SU-DHL-6 (cell line): ENCODE measurements around the gene OTOGL.

ENCODE experiments used
- H2AFZ ChIP-seq: fragments of 200-600 bp; sonication (generic); 2 replicates; pipeline ENCODE4 v1.6.1; 2014; ENCODE audit warnings: low read depth, mild to moderate bottlenecking, moderate library complexity, mixed read lengths, antibody characterized with exemption, low read length; ENCODE audit not compliant: severe bottlenecking
- H3F3A ChIP-seq: fragments of 200-600 bp; shearing (Covaris generic); 2 replicates; pipeline ENCODE4 v1.6.0; 2016; ENCODE audit warnings: antibody characterized with exemption, mild to moderate bottlenecking; ENCODE audit not compliant: insufficient read depth
- H3K27ac ChIP-seq: fragments of 200-600 bp; sonication (generic); 2 replicates; pipeline ENCODE4 v1.5.1; 2016; ENCODE audit warnings: low read depth, mild to moderate bottlenecking, low read length, moderate library complexity, mixed read lengths
- H3K27me3 ChIP-seq: fragments of 200-600 bp; sonication (generic), shearing (Covaris generic); 2 replicates; pipeline ENCODE4 v1.6.0; 2014; ENCODE audit warnings: mild to moderate bottlenecking, low read length
- H3K36me3 ChIP-seq: fragments of 200-600 bp; sonication (generic); 2 replicates; pipeline ENCODE4 v1.6.1; 2014; ENCODE audit warnings: mild to moderate bottlenecking, low read length, mixed read lengths
- H3K4me2 ChIP-seq: fragments of 300-600, 200-600 bp; shearing (Covaris generic), sonication (generic); 2 replicates; pipeline ENCODE4 v1.6.0; 2014; ENCODE audit warnings: low read length, low read depth, mild to moderate bottlenecking; ENCODE audit not compliant: poor library complexity, severe bottlenecking
- H3K4me3 ChIP-seq: fragments of 200-600 bp; sonication (generic); 2 replicates; pipeline ENCODE4 v1.5.1; 2014; ENCODE audit warnings: antibody characterized with exemption, low read length, mild to moderate bottlenecking, mixed read lengths; ENCODE audit not compliant: insufficient read depth, poor library complexity, severe bottlenecking
- H3K79me2 ChIP-seq: fragments of 200-600 bp; sonication (generic); 2 replicates; pipeline ENCODE4 v1.6.1; 2014; ENCODE audit warnings: mild to moderate bottlenecking, low read length, moderate library complexity; ENCODE audit not compliant: insufficient read depth
- H3K9ac ChIP-seq: fragments of 200-600 bp; sonication (generic); 2 replicates; pipeline ENCODE4 v1.7.0; 2014; ENCODE audit warnings: mild to moderate bottlenecking, low read length
- H3K9me2 ChIP-seq: fragments of 200-600 bp; sonication (generic); replicated peaks from 2 replicates; pipeline ENCODE4 v1.6.1; 2014; ENCODE audit warnings: low read length; ENCODE audit not compliant: insufficient read depth
- H3K9me3 ChIP-seq: fragments of 200-600 bp; sonication (generic); 2 replicates; pipeline ENCODE4 v1.6.1; 2014; ENCODE audit warnings: low read length, mixed read lengths; ENCODE audit not compliant: insufficient read depth
- H4K20me1 ChIP-seq: fragments of 200-600 bp; sonication (generic); 2 replicates; pipeline ENCODE4 v1.6.1; 2014; ENCODE audit warnings: low read depth, mild to moderate bottlenecking, antibody characterized with exemption, low read length, moderate library complexity, mixed read lengths
- EZH2phosphoT487 ChIP-seq: fragments of 200-600 bp; sonication (generic), shearing (Covaris generic); conservative IDR thresholded peaks from 2 replicates; pipeline ENCODE4 v1.6.1; 2018; ENCODE audit warnings: mild to moderate bottlenecking, antibody characterized with exemption, low read length, moderate library complexity, mixed read lengths
- TF ChIP-seq, protein P1 (sequence below): fragments of 200-600 bp; sonication (generic); IDR thresholded peaks from one replicate; pipeline ENCODE4 v1.5.1; 2017; ENCODE audit warnings: antibody characterized with exemption, mild to moderate bottlenecking, low read length, moderate library complexity; ENCODE audit not compliant: insufficient read depth, poor library complexity, severe bottlenecking

The OTOGL gene

DNA sequence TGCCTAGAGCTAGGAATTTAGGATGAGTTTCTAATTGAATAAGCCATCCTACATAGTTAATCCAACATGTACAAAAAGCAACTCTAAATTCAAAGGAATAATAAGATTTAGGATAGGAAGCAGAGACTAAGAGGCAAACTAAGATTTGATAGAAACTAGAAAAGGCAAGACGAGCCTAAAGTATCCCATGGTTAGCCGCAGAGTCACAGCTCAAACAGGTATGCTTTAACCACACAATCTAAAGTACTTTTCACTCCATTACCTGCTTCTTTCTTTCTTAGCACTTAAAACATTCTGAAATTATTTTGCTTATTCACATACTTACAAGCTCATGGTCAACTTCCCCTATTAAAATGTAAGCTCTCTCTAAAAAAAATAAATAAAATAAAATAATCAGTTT is 51.8 kb downstream of the OTOGL start:
- TF ChIP-seq, protein P1, sequence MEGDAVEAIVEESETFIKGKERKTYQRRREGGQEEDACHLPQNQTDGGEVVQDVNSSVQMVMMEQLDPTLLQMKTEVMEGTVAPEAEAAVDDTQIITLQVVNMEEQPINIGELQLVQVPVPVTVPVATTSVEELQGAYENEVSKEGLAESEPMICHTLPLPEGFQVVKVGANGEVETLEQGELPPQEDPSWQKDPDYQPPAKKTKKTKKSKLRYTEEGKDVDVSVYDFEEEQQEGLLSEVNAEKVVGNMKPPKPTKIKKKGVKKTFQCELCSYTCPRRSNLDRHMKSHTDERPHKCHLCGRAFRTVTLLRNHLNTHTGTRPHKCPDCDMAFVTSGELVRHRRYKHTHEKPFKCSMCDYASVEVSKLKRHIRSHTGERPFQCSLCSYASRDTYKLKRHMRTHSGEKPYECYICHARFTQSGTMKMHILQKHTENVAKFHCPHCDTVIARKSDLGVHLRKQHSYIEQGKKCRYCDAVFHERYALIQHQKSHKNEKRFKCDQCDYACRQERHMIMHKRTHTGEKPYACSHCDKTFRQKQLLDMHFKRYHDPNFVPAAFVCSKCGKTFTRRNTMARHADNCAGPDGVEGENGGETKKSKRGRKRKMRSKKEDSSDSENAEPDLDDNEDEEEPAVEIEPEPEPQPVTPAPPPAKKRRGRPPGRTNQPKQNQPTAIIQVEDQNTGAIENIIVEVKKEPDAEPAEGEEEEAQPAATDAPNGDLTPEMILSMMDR: no peak
- TF ChIP-seq EZH2phosphoT487: no peak
- Histone ChIP-seq H3K9me3 (no peaks in the 10 kb centered on the region), H3K9ac (no peak overlapping the region), H3K27ac (no peak overlapping the region), H3K27me3 (no peaks in the 10 kb centered on the region), H3K36me3 (no peaks in the 10 kb centered on the region), H3K79me2 (no peaks in the 10 kb centered on the region), H2AFZ (no peak overlapping the region), H3K9me2 (no peaks in the 10 kb centered on the region), H3K4me3 (no peak overlapping the region), H3K4me2 (no peak overlapping the region), H4K20me1 (no peaks in the 10 kb centered on the region), H3F3A (no peaks in the 10 kb centered on the region)

DNA sequence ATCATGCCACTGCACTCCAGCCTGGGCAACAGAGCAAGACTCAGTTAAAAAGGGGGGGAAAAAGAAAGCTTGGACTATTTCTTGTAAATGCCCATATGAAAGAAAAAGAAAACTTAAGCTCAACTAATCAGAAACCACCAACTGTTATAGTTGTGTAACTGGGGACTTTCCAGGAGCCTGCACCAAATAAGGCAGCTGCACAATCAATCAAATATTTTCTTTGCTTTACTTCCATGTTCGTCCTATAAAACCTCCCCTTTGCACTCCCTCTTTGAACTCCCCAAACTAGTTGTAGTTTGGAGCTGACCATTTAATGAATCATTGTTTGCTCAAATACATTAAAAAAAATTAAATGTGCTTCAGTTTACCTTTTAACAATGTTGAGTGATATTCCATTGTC is 54.9 kb downstream of the OTOGL start:
- Histone ChIP-seq H2AFZ (no peak overlapping the region), H3K36me3 (no peaks in the 10 kb centered on the region), H3K9me2 (no peaks in the 10 kb centered on the region), H3K27me3 (no peaks in the 10 kb centered on the region), H3K27ac (no peak overlapping the region), H3K79me2 (no peaks in the 10 kb centered on the region), H3K4me3 (no peak overlapping the region), H3K9me3 (no peaks in the 10 kb centered on the region), H3K9ac (no peak overlapping the region), H3F3A (no peaks in the 10 kb centered on the region), H4K20me1 (no peaks in the 10 kb centered on the region), H3K4me2 (no peak overlapping the region)
- no peak for TF ChIP-seq EZH2phosphoT487
- TF ChIP-seq, protein P1: no peak

DNA sequence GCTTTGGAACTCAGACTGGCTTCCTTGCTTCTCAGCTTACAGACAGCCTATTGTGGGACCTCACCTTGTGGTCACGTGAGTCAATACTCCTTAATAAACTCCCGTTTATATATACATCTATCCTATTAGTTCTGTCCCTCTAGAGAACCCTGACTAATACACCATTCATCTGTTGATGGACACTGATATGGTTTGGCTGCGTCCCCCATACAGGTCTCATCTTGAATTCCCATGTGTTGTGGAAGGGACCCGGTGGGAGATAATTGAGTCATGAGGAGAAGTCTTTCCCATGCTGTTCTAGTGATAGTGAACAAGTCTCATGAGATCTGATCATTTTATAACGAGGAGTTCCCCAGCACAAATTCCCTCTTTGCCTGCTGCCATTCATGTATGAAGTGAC is 57.0 kb downstream of the OTOGL start:
- TF ChIP-seq, protein P1: no peak
- TF ChIP-seq EZH2phosphoT487: no peak
- no peaks in the 10 kb centered on the region for H3K27me3 ChIP-seq
- no peak overlapping the region for H3K27ac ChIP-seq
- no peak overlapping the region for H2AFZ ChIP-seq
- no peak overlapping the region for H3K9ac ChIP-seq
- no peaks in the 10 kb centered on the region for H3K36me3 ChIP-seq
- H3K9me2 ChIP-seq: no peaks in the 10 kb centered on the region
- no peaks in the 10 kb centered on the region for H3F3A ChIP-seq
- no peak overlapping the region for H3K4me3 ChIP-seq
- H3K9me3 ChIP-seq: no peaks in the 10 kb centered on the region
- no peak overlapping the region for H3K4me2 ChIP-seq
- H3K79me2 ChIP-seq: no peaks in the 10 kb centered on the region
- H4K20me1 ChIP-seq: no peaks in the 10 kb centered on the region
